Spinal cord (tissue), 10 donors: ENCODE measurements around the gene VWA5B2. TPM values are rescaled to one million over a fixed set of nuclear protein-coding genes. Genes with fewer than 3 reads are reported as not detected.

ENCODE experiments used
- DNase-seq, 6 donors: peaks; one replicate each; pipeline versions ENCODE4 v3.0.0 to v3.0.0-alpha.2; 2013 to 2015; ENCODE audit warnings: low spot score in 6 of 6, low read depth in 4 of 6
- H3K27ac ChIP-seq: one replicate; pipeline ENCODE4 v1.5.1; 2013; ENCODE audit warnings: low read depth, low read length, control low read depth
- H3K27me3 ChIP-seq: one replicate; pipeline ENCODE4 v1.6.1; 2013; ENCODE audit warnings: low read length; ENCODE audit not compliant: control insufficient read depth, insufficient read depth
- H3K36me3 ChIP-seq: one replicate; pipeline ENCODE4 v1.6.1; 2013; ENCODE audit warnings: low read length; ENCODE audit not compliant: control insufficient read depth, insufficient read depth
- H3K4me1 ChIP-seq: one replicate; pipeline ENCODE4 v1.6.1; 2013; ENCODE audit warnings: low read length; ENCODE audit not compliant: control insufficient read depth, insufficient read depth
- H3K4me3 ChIP-seq: one replicate; pipeline ENCODE4 v1.5.1; 2013; ENCODE audit warnings: low read depth, low read length, control low read depth
- H3K9me3 ChIP-seq: one replicate; pipeline ENCODE4 v1.6.1; 2013; ENCODE audit warnings: low read length; ENCODE audit not compliant: control insufficient read depth, insufficient read depth
- WGBS: methylation state at CpG from one replicate; pipeline ENCODE4 v1.1.5; 2013; ENCODE audit warnings: missing lambda C conversion rate; ENCODE audit not compliant: insufficient coverage; 5-methylcytosine and 5-hydroxymethylcytosine counted together
- polyA plus RNA-seq, 2 donors: library from polyadenylated mRNA; unstranded; fragments of 120-200 nt; gene quantifications; one replicate each; pipeline ENCODE4 v1.2.1, GENCODE V29; 2013; ENCODE audit not compliant: insufficient read length in 2 of 2
- total RNA-seq, 2 donors: library from RNA; depleted of rRNA in 1 of 2; stranded (reverse); fragments of 120-200 nt in 1 of 2; fragments of >200 nt in 1 of 2; gene quantifications; one replicate each; pipeline versions ENCODE4 v1.2.3 to v1.2.4, GENCODE V29; 2013 to 2014
- donor health status: healthy.

The VWA5B2 gene
- total and polyA plus RNA-seq, 4 donors, result 4.6 to 55.5 (median 24.2) TPM

GRCh38 chr3:184189421-184189820 is 40.0 kb upstream of the VWA5B2 start:
- no peaks in the 10 kb centered on the region for H3K27me3 ChIP-seq
- no peaks in the 10 kb centered on the region for H3K9me3 ChIP-seq
- peaks cover 20% of the 10 kb centered on the region for H3K4me1 ChIP-seq
- H3K27ac ChIP-seq, result no peak overlapping the region
- 94% methylated on average over 10 of the region's 13 CpGs for WGBS
- H3K4me3 ChIP-seq, result no peak overlapping the region
- peaks cover 66% of the 10 kb centered on the region for H3K36me3 ChIP-seq
- DNase-seq, result no peak

DNA sequence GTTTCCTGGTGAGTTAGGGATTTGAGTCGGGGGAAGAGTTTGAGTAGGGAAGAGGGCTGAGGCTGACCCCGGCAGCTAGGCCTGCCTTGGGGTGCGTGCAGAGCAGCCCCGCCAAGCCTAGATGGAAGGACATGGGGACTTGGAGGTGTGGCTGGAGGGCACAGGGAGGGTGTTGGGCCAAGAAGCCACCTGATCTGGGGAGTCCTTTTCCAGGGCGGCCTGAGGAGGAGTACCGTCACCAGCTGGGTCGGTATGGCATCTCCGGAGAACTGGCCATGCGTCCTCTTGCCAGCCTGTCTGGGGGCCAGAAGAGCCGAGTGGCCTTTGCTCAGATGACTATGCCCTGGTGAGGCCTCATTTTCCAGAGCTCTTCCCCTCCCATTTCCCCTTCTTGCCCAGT is 36.5 kb upstream of the VWA5B2 start:
- Histone ChIP-seq H3K4me1 (peaks cover 3% of the 10 kb centered on the region), H3K27ac (no peak overlapping the region), H3K9me3 (no peaks in the 10 kb centered on the region), H3K4me3 (no peak overlapping the region), H3K36me3 (peaks cover 77% of the 10 kb centered on the region), H3K27me3 (no peaks in the 10 kb centered on the region)
- WGBS, result 93% methylated on average over 10 of the region's 10 CpGs
- no peak for DNase-seq

- DNase-seq, result no peak
- Histone ChIP-seq H3K27me3 (no peaks in the 10 kb centered on the region), H3K9me3 (no peaks in the 10 kb centered on the region), H3K27ac (no peak overlapping the region), H3K4me3 (no peak overlapping the region), H3K36me3 (peaks cover 66% of the 10 kb centered on the region), H3K4me1 (no peaks in the 10 kb centered on the region)
- 90% methylated on average over 8 of the region's 9 CpGs for WGBS
These were observed 35.3 kb upstream of the VWA5B2 start for GRCh38 chr3:184193991-184194539.

DNA sequence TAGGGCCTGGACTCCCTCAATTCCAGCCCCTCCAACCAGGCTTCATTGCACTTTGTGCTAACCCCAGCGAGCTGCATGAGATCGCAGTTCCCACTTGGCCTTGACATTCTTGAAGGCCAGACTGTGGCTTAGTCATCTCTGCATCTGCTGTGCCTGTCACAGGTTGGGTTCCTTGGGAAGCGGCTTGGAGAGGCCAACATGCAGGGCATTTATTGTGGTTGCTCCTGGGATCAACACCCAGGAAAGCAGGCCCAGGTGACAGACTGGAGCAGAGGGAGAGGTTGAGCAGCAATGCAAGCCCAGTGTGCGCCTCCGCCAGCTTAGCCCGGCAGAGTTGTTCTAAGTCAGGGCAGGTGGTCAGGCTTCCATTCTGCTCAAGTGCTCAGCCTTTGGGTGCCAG is 32.8 kb upstream of the VWA5B2 start:
- H3K36me3 ChIP-seq, result peaks cover 50% of the 10 kb centered on the region
- H3K9me3 ChIP-seq, result no peaks in the 10 kb centered on the region
- H3K4me1 ChIP-seq, result no peaks in the 10 kb centered on the region
- WGBS, result 95% methylated on average over 6 of the region's 6 CpGs
- H3K27me3 ChIP-seq, result no peaks in the 10 kb centered on the region
- H3K27ac ChIP-seq, result no peak overlapping the region
- DNase-seq, result no peak
- H3K4me3 ChIP-seq, result no peak overlapping the region

- no peak overlapping the region for H3K4me3 ChIP-seq
- H3K36me3 ChIP-seq, result peaks cover 31% of the 10 kb centered on the region
- no peak for DNase-seq
- no peaks in the 10 kb centered on the region for H3K4me1 ChIP-seq
- 85% methylated on average over 6 of the region's 9 CpGs for WGBS
- no peak overlapping the region for H3K27ac ChIP-seq
- H3K27me3 ChIP-seq, result no peaks in the 10 kb centered on the region
- no peaks in the 10 kb centered on the region for H3K9me3 ChIP-seq
These were observed 30.9 kb upstream of the VWA5B2 start for GRCh38 chr3:184198509-184198908.

- no peaks in the 10 kb centered on the region for H3K27me3 ChIP-seq
- H3K27ac ChIP-seq, result no peak overlapping the region
- H3K36me3 ChIP-seq, result peaks cover 10% of the 10 kb centered on the region
- no peak overlapping the region for H3K4me3 ChIP-seq
- no peak for DNase-seq
- H3K9me3 ChIP-seq, result no peaks in the 10 kb centered on the region
- no peaks in the 10 kb centered on the region for H3K4me1 ChIP-seq
These were observed 28.6 kb upstream of the VWA5B2 start for GRCh38 chr3:184200825-184201224.

GRCh38 chr3:184203526-184203925 is 25.9 kb upstream of the VWA5B2 start:
- Histone ChIP-seq H3K9me3 (no peaks in the 10 kb centered on the region), H3K4me1 (no peaks in the 10 kb centered on the region), H3K27ac (no peak overlapping the region), H3K36me3 (no peaks in the 10 kb centered on the region), H3K27me3 (peaks cover 4% of the 10 kb centered on the region), H3K4me3 (no peak overlapping the region)
- no peak for DNase-seq
- 81% methylated on average over 8 of the region's 8 CpGs for WGBS

GRCh38 chr3:184209146-184209923 is 20.1 kb upstream of the VWA5B2 start:
- no peaks in the 10 kb centered on the region for H3K9me3 ChIP-seq
- H3K4me3 ChIP-seq, result no peak overlapping the region
- no peak overlapping the region for H3K27ac ChIP-seq
- H3K27me3 ChIP-seq, result peaks cover 4% of the 10 kb centered on the region
- 81% methylated on average over 10 of the region's 11 CpGs for WGBS
- no peak for DNase-seq
- no peaks in the 10 kb centered on the region for H3K36me3 ChIP-seq
- H3K4me1 ChIP-seq, result no peaks in the 10 kb centered on the region

DNA sequence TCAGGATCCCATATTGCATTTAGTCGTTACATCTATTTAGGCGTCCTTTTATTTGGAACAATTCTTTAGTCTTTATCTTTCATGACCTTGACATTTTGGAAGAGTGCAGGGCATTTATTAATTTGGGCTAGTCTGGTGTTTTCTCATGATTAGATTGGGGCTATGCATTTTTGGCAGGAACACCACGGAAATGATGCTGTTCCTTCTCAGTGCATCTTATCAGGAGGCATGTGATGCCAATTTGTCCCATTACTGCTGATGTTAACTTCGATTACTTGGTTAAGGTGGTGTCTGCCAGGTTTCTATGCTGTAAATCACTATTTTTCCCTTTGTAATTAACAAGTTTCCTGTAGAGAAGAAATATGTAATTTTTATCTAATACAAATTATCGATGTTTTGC is 18.1 kb upstream of the VWA5B2 start:
- Histone ChIP-seq H3K9me3 (no peaks in the 10 kb centered on the region), H3K27me3 (peaks cover 4% of the 10 kb centered on the region), H3K27ac (no peak overlapping the region), H3K4me3 (no peak overlapping the region), H3K36me3 (no peaks in the 10 kb centered on the region), H3K4me1 (no peaks in the 10 kb centered on the region)
- DNase-seq, result no peak
- WGBS, result no CpG with 5 or more reads among the region's 5 CpGs

- no peaks in the 10 kb centered on the region for H3K9me3 ChIP-seq
- no peaks in the 10 kb centered on the region for H3K36me3 ChIP-seq
- no peak overlapping the region for H3K4me3 ChIP-seq
- H3K27me3 ChIP-seq, result peaks cover 2% of the 10 kb centered on the region
- H3K27ac ChIP-seq, result no peak overlapping the region
- no peaks in the 10 kb centered on the region for H3K4me1 ChIP-seq
- WGBS, result no CpG with 5 or more reads among the region's 5 CpGs
- no peak for DNase-seq
These were observed 17.7 kb upstream of the VWA5B2 start for GRCh38 chr3:184211718-184212117.
